CD8-positive, alpha-beta memory T cell (primary cell): Measurements from ENCODE around the gene NR2F6. TPM values are rescaled to one million over a fixed set of nuclear protein-coding genes. Genes with fewer than 3 reads are reported as not detected.
A peak's percentile ranks its signal among the peaks of the same experiment; 100 is the strongest.

ENCODE experiments used
- CTCF ChIA-PET: fragments of 350-600 bp; sonication (Branson Sonifier 250); formaldehyde crosslinking; loops from one replicate; lab custom pipeline; 2021; ENCODE audit warnings: antibody characterized with exemption; lab: Charles Lee
- POLR2A ChIA-PET: fragments of 350-600 bp; sonication (Branson Sonifier 250); formaldehyde crosslinking; loops from one replicate; lab custom pipeline; 2021; ENCODE audit warnings: antibody characterized with exemption; lab: Charles Lee
- DNase-seq, 5 donors: peaks; one replicate each; pipeline versions ENCODE4 v3.0.0 to v3.0.0-alpha.2; 2020 to 2022; ENCODE audit warnings: mixed read lengths in 1 of 5
- H3K27ac ChIP-seq: one replicate; pipeline ENCODE4 v1.7.0; 2013; ENCODE audit warnings: low read depth, mild to moderate bottlenecking, low read length, moderate library complexity
- H3K27me3 ChIP-seq: 2 replicates; pipeline ENCODE4 v1.7.0; 2013; ENCODE audit warnings: low read length, mild to moderate bottlenecking; ENCODE audit not compliant: insufficient read depth, poor library complexity, severe bottlenecking
- H3K36me3 ChIP-seq: 2 replicates; pipeline ENCODE4 v1.7.0; 2013; ENCODE audit warnings: mild to moderate bottlenecking, low read length, moderate library complexity; ENCODE audit not compliant: insufficient read depth
- H3K4me1 ChIP-seq: 2 replicates; pipeline ENCODE4 v1.7.0; 2013; ENCODE audit warnings: mild to moderate bottlenecking, low read length, moderate library complexity; ENCODE audit not compliant: insufficient read depth
- H3K4me3 ChIP-seq: 2 replicates; pipeline ENCODE4 v1.7.0; 2013; ENCODE audit warnings: mild to moderate bottlenecking, low read length
- H3K9me3 ChIP-seq: 2 replicates; pipeline ENCODE4 v1.7.0; 2013; ENCODE audit warnings: mild to moderate bottlenecking, low read length
- H3K27ac Mint-ChIP-seq, 8 donors: one replicate each; pipeline ENCODE4 v1.8.0; 2020 to 2021; ENCODE audit warnings: mixed read lengths in 8 of 8, mild to moderate bottlenecking in 6 of 8, inconsistent platforms in 3 of 8, moderate library complexity in 3 of 8
- H3K27me3 Mint-ChIP-seq, 2 donors: one replicate each; pipeline ENCODE4 v1.8.0; 2020 to 2021; ENCODE audit warnings: mixed read lengths in 2 of 2, mild to moderate bottlenecking in 1 of 2, moderate library complexity in 1 of 2
- H3K36me3 Mint-ChIP-seq, 3 donors: one replicate each; pipeline ENCODE4 v1.8.0; 2020 to 2021; ENCODE audit warnings: mixed read lengths in 3 of 3, inconsistent platforms in 1 of 3, mild to moderate bottlenecking in 1 of 3
- H3K4me1 Mint-ChIP-seq, 3 donors: one replicate each; pipeline ENCODE4 v1.8.0; 2020 to 2021; ENCODE audit warnings: mixed read lengths in 3 of 3, inconsistent platforms in 1 of 3, mild to moderate bottlenecking in 1 of 3
- H3K4me3 Mint-ChIP-seq, 7 donors: one replicate each; pipeline ENCODE4 v1.8.0; 2020 to 2021; ENCODE audit warnings: mixed read lengths in 7 of 7, mild to moderate bottlenecking in 6 of 7, moderate library complexity in 4 of 7, inconsistent platforms in 2 of 7
- H3K9me3 Mint-ChIP-seq, 5 donors: one replicate each; pipeline ENCODE4 v1.8.0; 2020 to 2022; ENCODE audit warnings: mixed read lengths in 5 of 5, mild to moderate bottlenecking in 3 of 5, moderate library complexity in 2 of 5, inconsistent platforms in 1 of 5
- polyA plus RNA-seq: library from polyadenylated mRNA; unstranded; fragments of 300-500 nt; fragmentation: Illumina TruSeq; gene quantifications from one replicate; pipeline ENCODE4 v1.2.3, GENCODE V29; 2021
- total RNA-seq, 2 experiments: library from RNA; stranded (reverse); gene quantifications; one replicate each; pipeline ENCODE4 v1.2.3, GENCODE V29; 2021

The NR2F6 gene
- total RNA-seq (1 to 10 TPM; 7.4 to 7.8 TPM), polyA plus RNA-seq (0.94 TPM)

GRCh38 chr19:17245535-17245984 lies at the start of gene NR2F6:
Gene NR2F6 (minus strand): TSS chr19:17245919. CDS start chr19:17245220, 699 bp downstream.
- peak within 1 kb of the TSS; percentile 51 for H3K4me3 ChIP-seq
- Mint-ChIP-seq H3K36me3 (no peaks in the 10 kb centered on the region), H3K4me1 (peaks cover 3 to 12% (median 4%) of the 10 kb centered on the region in 3 donors), H3K27ac (peak within 1 kb of the TSS in 5 of 8 donors; percentile 21 to 84 (median 64)), H3K27me3 (peaks cover 4 to 8% of the 10 kb centered on the region in 2 donors), H3K4me3 (peak within 1 kb of the TSS; percentile 66 to 92 (median 86)), H3K9me3 (no peaks in the 10 kb centered on the region)
- POLR2A ChIA-PET, result interaction anchor here (0.5 to 1.0 kb wide), 2 partner anchors 27 to 31 kb away, joined by 3 read pairs; partner anchors contain the start of gene USE1
- peak within 1 kb of the TSS; percentile 70 for H3K27ac ChIP-seq
- CTCF ChIA-PET, result interaction anchor here (1.8 kb wide), 1 partner anchor 10 kb away, joined by 6 read pairs; no protein-coding TSS in a partner anchor
- peaks cover 8% of the 10 kb centered on the region for H3K4me1 ChIP-seq
- DNase-seq, result peak in 1 of 5 donors; percentile 25
- no peaks in the 10 kb centered on the region for H3K27me3 ChIP-seq
- no peaks in the 10 kb centered on the region for H3K9me3 ChIP-seq
- H3K36me3 ChIP-seq, result no peaks in the 10 kb centered on the region

DNA sequence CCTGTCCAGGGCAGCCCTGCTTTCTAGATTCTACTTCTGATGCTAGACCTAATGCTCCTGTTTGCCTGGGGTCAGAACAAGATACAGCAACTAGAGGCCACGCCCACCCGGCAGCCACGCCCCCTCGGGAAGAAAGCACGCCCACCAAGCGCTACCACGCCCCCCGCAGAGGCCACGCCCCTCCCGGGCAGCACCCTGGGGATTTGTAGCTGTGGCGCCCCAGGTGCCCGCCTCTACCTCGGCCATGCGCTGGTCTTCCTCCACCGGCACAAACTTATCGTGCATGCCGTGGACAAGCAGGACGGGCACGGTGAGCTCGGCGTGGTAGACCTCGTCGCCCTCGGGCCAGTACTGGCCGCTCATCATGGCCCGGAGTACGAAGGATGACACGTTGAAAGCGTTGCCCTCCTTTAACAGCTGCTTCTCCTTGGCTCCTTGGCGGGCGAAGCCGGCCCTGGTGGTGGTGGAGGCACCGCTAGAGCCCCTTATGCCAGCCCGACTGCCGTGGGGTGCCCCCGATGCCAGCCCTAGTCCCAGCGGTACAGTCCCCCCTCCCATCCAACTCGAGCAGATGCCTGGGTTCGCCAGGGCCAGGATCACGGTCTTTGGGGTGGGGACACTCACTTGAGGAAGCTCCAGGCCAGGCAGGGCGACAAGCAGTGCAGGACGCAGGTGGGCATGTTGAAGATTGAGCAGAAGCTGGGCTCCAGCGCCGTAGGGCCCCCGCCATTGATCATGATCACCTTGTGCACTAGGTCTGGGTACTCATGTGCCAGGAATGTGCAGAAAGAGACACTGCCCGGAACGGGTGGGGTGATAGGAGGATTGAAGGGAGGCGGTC lies 48.6 kb upstream of the NR2F6 start:
- POLR2A ChIA-PET, result no interaction called here
- H3K4me1 Mint-ChIP-seq, result peaks cover 3 to 7% (median 5%) of the 10 kb centered on the region in 3 donors
- no peaks in the 10 kb centered on the region for H3K4me1 ChIP-seq
- peak; percentile 29 to 58 (median 38) for DNase-seq
- no peaks in the 10 kb centered on the region for H3K9me3 Mint-ChIP-seq
- H3K4me3 ChIP-seq, result no peak overlapping the region
- no peak overlapping the region for H3K27ac Mint-ChIP-seq
- no peaks in the 10 kb centered on the region for H3K36me3 ChIP-seq
- no peak overlapping the region for H3K27ac ChIP-seq
- CTCF ChIA-PET, result interaction anchor here (0.9 to 1.5 kb wide), 4 partner anchors 10 to 95 kb away, joined by 3 to 4 read pairs (median 3); partner anchors contain the start of gene BABAM1
- H3K9me3 ChIP-seq, result no peaks in the 10 kb centered on the region
- peaks cover 0 to 1% of the 10 kb centered on the region in 2 donors for H3K27me3 Mint-ChIP-seq
- peaks cover 0 to 14% (median 0%) of the 10 kb centered on the region in 3 donors for H3K36me3 Mint-ChIP-seq
- peak overlapping the region in 2 of 7 donors; percentile 27 to 54 for H3K4me3 Mint-ChIP-seq
- no peaks in the 10 kb centered on the region for H3K27me3 ChIP-seq

DNA sequence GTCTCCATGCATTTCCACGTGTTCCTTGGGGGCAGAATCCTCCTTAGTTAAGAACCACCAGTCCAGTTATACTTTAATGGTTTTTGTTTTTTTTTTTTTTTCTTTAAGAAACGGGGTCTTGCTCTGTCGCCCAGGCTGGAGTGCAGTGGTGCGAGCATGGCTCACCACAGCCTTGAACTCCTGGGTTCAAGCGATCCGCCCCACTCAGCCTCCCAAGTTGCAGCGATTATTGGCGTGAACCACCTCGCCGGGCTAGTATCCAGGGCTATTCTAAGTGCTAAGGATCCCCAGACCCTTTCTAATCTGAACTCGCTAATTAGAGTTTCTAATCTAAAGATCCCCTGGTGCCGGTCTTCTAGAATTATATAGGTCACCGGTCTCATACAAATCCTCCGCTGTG lies 47.9 kb upstream of the NR2F6 start:
- Histone ChIP-seq H3K4me3 (no peak overlapping the region), H3K9me3 (no peaks in the 10 kb centered on the region), H3K27ac (no peak overlapping the region), H3K36me3 (no peaks in the 10 kb centered on the region), H3K27me3 (no peaks in the 10 kb centered on the region), H3K4me1 (no peaks in the 10 kb centered on the region)
- CTCF ChIA-PET, result interaction anchor here (0.7 to 3.9 kb wide), 13 partner anchors 10 to 96 kb away, joined by 3 to 23 read pairs (median 5); partner anchors contain the start of genes ABHD8, ANKLE1, BABAM1 and DDA1
- DNase-seq, result no peak
- POLR2A ChIA-PET, result no interaction called here
- peaks cover 0 to 1% of the 10 kb centered on the region in 2 donors for H3K27me3 Mint-ChIP-seq
- H3K9me3 Mint-ChIP-seq, result no peaks in the 10 kb centered on the region
- H3K4me1 Mint-ChIP-seq, result peaks cover 3 to 7% (median 5%) of the 10 kb centered on the region in 3 donors
- H3K27ac Mint-ChIP-seq, result no peak overlapping the region
- peak overlapping the region in 2 of 7 donors; percentile 27 to 54 for H3K4me3 Mint-ChIP-seq
- H3K36me3 Mint-ChIP-seq, result peaks cover 0 to 14% (median 0%) of the 10 kb centered on the region in 3 donors

DNA sequence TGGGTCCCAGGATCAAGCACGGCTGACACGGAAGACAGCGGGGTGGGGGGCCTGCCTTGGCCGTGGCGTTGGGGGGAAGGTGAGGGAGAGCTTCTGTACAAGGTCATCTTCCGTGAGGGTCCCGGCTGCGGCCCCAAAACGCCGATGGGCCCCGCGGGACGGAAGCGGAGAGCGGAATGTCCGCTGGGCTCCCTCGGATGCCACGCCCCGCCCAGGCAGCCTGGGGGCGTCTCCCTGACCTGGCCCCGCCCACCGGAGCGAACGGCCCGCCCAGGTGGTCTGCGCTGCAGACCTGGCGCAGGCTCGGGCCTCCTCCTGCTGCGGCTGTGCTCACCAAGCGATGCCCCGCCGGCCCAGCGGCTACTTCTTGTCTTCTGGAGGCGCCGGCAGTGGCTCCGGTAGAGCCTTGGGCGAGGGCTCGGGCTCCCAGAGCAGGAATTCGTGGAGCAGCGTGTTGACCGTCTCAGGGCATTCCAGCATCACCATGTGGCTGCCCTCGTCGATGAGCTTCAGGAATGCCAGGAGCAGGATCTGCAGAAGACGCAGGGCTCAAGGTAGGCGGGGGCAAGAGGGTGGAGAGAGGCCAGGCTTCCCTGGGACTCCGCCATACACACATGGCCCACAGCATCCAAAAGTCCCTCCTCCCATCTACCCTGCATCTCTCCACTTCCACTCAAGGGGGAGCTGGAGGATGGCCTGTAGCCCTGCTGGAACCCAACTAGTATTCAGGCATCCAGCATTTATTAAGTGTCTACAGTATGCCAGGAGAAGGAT lies 46.8 kb upstream of the NR2F6 start:
- H3K36me3 ChIP-seq, result no peaks in the 10 kb centered on the region
- Mint-ChIP-seq H3K36me3 (peaks cover 0 to 10% (median 0%) of the 10 kb centered on the region in 3 donors), H3K4me1 (peaks cover 3 to 7% (median 5%) of the 10 kb centered on the region in 3 donors), H3K27ac (peak overlapping the region in 6 of 8 donors; percentile 22 to 88 (median 52)), H3K4me3 (peak overlapping the region; percentile 84 to 94 (median 88)), H3K9me3 (no peaks in the 10 kb centered on the region), H3K27me3 (peaks cover 1 to 5% of the 10 kb centered on the region in 2 donors)
- DNase-seq, result peak; percentile 69 to 82 (median 76)
- no peaks in the 10 kb centered on the region for H3K4me1 ChIP-seq
- H3K4me3 ChIP-seq, result peak overlapping the region; percentile 79
- ChIA-PET POLR2A (interaction anchor here (1.0 kb wide), 3 partner anchors 11 to 25 kb away, joined by 3 to 8 read pairs (median 3); partner anchors contain the start of genes ABHD8, BABAM1 and MRPL34), CTCF (interaction anchor here (0.6 to 3.9 kb wide), 17 partner anchors 10 to 172 kb away, joined by 3 to 23 read pairs (median 4); partner anchors contain the start of genes ABHD8, ANKLE1, BABAM1 and DDA1)
- no peaks in the 10 kb centered on the region for H3K27me3 ChIP-seq
- peak overlapping the region; percentile 31 for H3K27ac ChIP-seq
- H3K9me3 ChIP-seq, result no peaks in the 10 kb centered on the region

DNA sequence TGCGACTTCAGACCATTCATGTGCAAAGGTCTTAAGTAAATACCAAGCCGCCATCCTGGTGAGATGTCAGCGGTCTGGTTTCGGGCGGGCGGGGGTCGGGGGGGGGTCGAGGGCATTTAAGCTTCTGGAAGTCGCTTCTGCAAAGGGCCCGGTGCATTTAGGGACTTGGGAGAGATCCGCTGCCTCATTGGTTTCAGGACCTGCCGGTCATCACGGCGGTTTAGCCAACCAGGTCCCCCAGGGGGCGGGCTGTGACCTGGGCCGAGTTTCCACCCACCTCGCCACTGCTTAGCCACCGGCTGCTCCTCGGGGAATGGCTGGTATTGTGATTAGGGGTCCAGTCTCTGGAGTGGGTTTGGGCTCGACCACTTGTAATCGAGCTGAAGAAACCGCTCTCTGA lies 43.8 kb upstream of the NR2F6 start:
- DNase-seq, result no peak
- no peak overlapping the region for H3K4me3 Mint-ChIP-seq
- H3K4me1 Mint-ChIP-seq, result peaks cover 3 to 7% (median 5%) of the 10 kb centered on the region in 3 donors
- no peaks in the 10 kb centered on the region for H3K9me3 Mint-ChIP-seq
- H3K27ac Mint-ChIP-seq, result no peak overlapping the region
- peaks cover 1 to 8% of the 10 kb centered on the region in 2 donors for H3K27me3 Mint-ChIP-seq
- Histone ChIP-seq H3K4me3 (no peak overlapping the region), H3K27me3 (no peaks in the 10 kb centered on the region), H3K9me3 (no peaks in the 10 kb centered on the region), H3K27ac (no peak overlapping the region), H3K36me3 (no peaks in the 10 kb centered on the region), H3K4me1 (no peaks in the 10 kb centered on the region)
- ChIA-PET CTCF (interaction anchor here (0.6 to 3.9 kb wide), 2 partner anchors 8 to 29 kb away, joined by 3 to 23 read pairs; partner anchors contain the start of gene ANKLE1), POLR2A (no interaction called here)
- H3K36me3 Mint-ChIP-seq, result peaks cover 0 to 2% (median 0%) of the 10 kb centered on the region in 3 donors

DNA sequence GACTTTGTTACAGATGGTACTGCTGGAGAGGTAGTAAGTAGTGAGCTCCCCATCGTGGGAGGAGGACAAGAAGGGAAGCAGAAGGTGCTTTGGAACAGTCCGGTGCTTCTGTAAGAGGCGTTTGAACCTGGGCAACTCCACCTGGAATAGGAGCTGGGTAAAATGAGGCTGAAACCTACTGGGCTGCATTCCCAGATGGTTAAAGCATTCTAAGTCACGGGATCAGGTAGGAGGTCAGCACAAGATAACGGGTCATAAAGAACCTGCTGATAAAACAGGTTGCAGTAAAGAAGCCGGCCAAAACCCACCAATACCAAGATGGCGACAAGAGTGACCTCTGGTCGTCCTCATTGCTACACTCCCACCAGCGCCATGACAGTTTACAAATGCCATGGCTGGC lies 41.0 kb upstream of the NR2F6 start:
- no peaks in the 10 kb centered on the region for H3K9me3 Mint-ChIP-seq
- ChIA-PET POLR2A (no interaction called here), CTCF (interaction anchor here (8.8 kb wide), 1 partner anchor 24 kb away, joined by 93 read pairs; the partner anchor contains the start of genes BABAM1 and USHBP1)
- Histone ChIP-seq H3K4me3 (no peak overlapping the region), H3K27me3 (no peaks in the 10 kb centered on the region), H3K9me3 (no peaks in the 10 kb centered on the region), H3K4me1 (peaks cover 9% of the 10 kb centered on the region), H3K27ac (no peak overlapping the region), H3K36me3 (no peaks in the 10 kb centered on the region)
- DNase-seq, result no peak
- no peaks in the 10 kb centered on the region for H3K36me3 Mint-ChIP-seq
- H3K27ac Mint-ChIP-seq, result no peak overlapping the region
- H3K4me3 Mint-ChIP-seq, result no peak overlapping the region
- peaks cover 0 to 8% of the 10 kb centered on the region in 2 donors for H3K27me3 Mint-ChIP-seq
- H3K4me1 Mint-ChIP-seq, result peaks cover 2 to 6% (median 4%) of the 10 kb centered on the region in 3 donors

- no peak overlapping the region for H3K4me3 ChIP-seq
- no peaks in the 10 kb centered on the region for H3K27me3 ChIP-seq
- DNase-seq, result no peak
- peaks cover 9% of the 10 kb centered on the region for H3K4me1 ChIP-seq
- no peak overlapping the region for H3K27ac Mint-ChIP-seq
- no peaks in the 10 kb centered on the region for H3K36me3 Mint-ChIP-seq
- H3K4me1 Mint-ChIP-seq, result peaks cover 4 to 9% (median 4%) of the 10 kb centered on the region in 3 donors
- H3K27me3 Mint-ChIP-seq, result peaks cover 0 to 8% of the 10 kb centered on the region in 2 donors
- no peak overlapping the region for H3K4me3 Mint-ChIP-seq
- no peaks in the 10 kb centered on the region for H3K36me3 ChIP-seq
- no peaks in the 10 kb centered on the region for H3K9me3 Mint-ChIP-seq
- H3K27ac ChIP-seq, result no peak overlapping the region
- ChIA-PET CTCF (interaction anchor here (8.8 kb wide), 1 partner anchor 23 kb away, joined by 93 read pairs; the partner anchor contains the start of genes BABAM1 and USHBP1), POLR2A (no interaction called here)
- no peaks in the 10 kb centered on the region for H3K9me3 ChIP-seq
These were observed 40.5 kb upstream of the NR2F6 start for GRCh38 chr19:17286263-17286662.
